DMS 273 treated with DMSO at 0.1 percent for 48 hours (cell line): ENCODE measurements around the gene MT1H.
"Not testable (repeated sequence)": the region's sequence is repeated elsewhere in the genome, so short reads cannot be mapped to it uniquely, and the experiment has no call there.

Source experiments
- DNase-seq: peaks from one replicate; lab custom pipeline; 2025; lab: John Stamatoyannopoulos, UW

The MT1H gene

GRCh38 chr16:56669005-56669839, at the start of gene MT1H:
TSS of gene MT1H (plus strand) at chr16:56669814. CDS start at chr16:56669885, 71 bp downstream.
- no peak for DNase-seq

DNA sequence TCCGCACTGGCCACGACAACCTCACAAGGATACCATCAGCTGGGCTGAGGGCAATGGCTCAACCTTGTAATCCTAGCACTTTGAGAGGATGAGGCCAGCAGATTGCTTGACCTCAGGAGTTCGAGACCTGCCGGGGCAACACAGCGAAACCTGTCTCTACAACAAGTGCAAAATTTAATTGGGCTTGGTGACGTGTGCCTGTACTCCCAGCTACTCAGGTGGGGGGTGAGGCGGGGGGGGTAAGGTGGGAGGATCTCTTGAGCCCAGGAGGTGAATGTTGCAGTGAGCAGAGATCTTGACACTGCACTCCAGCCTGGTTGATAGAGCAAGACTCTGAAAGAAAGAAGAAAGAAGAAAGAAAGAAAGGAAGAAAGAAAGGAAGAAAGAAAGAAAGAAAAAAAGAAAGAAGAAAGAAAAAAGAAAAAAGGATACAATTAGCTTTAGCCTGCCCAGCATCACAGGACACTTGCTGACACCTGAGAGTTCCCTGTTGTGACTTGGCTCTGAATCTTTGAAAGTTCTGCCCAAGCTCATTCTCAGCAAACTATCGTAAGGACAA, 49.2 kb upstream of the MT1H start:
- DNase-seq: no peak

DNA sequence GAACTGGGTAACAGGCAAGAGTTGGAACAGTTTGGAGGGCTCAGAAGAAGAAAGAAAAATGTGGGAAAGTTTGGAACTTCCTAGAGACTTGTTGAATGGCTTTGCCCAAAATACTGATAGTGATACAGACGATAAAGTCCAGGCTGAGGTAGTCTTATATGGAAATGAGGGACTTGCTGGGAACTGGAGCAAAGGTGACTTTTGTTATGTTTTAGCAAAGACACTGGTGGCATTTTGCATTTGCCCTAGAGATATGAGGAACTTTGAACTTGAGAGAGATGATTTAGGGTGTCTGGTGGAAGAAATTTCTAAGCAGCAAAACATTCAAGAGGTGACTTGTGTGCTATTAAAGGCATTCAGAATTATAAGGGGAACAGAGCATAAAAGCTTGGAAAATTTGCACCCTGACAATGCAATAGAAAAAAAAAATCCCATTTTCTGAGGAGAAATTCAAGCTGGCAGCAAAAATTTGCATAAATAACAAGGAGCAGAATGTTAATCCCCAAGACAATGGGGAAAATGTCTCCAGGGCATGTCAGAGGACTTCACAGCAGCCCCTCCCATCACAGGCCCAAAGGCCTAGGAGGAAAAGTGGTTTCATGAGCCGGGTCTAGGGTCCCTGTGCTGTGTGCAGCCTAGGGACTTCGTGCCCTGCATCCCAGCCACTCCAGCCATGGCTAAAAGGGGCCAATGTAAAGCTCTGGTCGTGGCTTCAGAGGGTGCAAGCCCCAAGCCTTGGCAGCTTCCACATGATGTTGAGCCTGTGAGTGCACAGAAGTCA, 47.8 kb upstream of the MT1H start:
- not testable (repeated sequence) for DNase-seq

DNA sequence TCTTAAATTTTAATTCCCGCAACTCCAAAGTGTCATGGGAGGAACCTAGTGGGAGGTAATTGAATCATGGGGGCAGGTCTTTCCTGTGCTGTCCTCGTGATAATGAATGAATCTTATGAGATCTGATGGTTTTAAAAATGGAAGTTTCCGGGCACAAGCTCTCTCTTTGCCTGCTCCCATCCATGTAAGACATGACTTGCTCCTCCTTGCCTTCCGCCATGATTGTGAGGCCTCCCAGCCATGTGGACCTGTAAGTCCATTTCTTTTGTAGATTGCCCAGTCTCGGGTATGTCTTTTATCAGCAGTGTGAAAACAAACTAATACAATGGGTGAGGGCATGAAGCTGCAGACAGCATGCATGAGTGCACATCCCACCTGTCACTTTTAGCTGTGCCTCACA, 46.4 kb upstream of the MT1H start:
- DNase-seq: not testable (repeated sequence)

- DNase-seq: no peak
These were observed 46.0 kb upstream of the MT1H start for GRCh38 chr16:56623637-56624036.

- no peak for DNase-seq
These were observed 44.3 kb upstream of the MT1H start, which contains the start of gene MT1E for GRCh38 chr16:56625140-56625942. TSS of gene MT1E (plus strand) at chr16:56625781. CDS start at chr16:56625852, 71 bp downstream.

- DNase-seq: no peak
These were observed 43.5 kb upstream of the MT1H start for GRCh38 chr16:56625943-56626654.

GRCh38 chr16:56626685-56627084, 42.9 kb upstream of the MT1H start:
- DNase-seq: no peak

GRCh38 chr16:56628486-56629350, 40.9 kb upstream of the MT1H start:
- DNase-seq: no peak

GRCh38 chr16:56629531-56629930, 40.1 kb upstream of the MT1H start:
- no peak for DNase-seq

DNA sequence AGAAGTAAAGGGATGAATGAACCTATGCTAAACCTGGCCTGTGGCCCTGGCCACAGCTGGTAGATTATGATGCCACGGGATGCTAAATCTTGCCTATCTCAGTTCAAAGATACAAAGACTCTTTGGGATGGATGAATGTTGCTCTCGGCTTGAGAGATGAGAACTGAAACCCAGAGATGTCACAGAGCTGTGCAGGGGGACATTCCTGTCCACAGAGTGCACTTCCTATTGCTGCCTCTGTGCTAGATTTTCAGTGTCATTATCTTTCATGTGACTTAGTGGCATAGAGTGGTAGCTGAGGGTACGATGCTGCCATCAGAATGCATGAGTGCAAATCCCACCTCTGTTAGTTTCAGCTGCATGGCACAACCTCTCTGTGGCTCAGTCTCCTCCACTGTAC, 39.5 kb upstream of the MT1H start:
- DNase-seq: no peak

DNA sequence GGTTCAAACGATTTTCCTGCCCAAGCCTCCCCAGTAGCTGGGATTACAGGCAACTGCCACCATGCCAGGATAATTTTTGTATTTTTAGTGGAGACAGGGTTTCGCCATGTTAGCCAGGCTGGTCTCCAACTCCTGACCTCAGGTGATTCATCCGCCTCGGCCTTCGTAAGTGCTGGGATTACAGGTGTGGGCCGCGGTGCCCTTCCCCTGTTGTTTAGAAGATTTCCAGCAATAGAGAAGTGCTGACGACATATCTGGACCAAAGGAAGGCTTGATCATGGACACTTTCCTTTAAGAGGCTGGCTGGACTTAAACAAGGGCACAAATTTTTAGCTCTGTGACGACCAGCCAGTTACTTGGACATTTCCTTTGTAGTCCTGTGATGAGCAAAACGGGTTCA, 38.4 kb upstream of the MT1H start:
- DNase-seq: no peak

DNA sequence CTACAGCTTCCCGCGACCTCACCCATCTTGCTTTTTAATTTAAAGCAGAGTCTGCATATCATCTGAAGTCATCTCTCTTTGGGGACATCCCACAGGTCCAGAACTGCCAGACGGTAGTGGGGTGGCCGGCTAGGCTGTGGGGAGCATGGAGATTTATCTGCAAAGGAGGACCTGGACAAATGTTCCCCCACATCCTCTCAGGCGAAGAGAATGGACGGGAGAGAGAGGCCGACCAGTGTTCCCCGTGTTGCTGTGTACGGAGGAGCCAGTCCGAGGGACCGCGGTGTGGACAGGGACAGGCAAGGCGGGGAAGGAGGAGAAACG, 37.8 kb upstream of the MT1H start:
- no peak for DNase-seq

DNA sequence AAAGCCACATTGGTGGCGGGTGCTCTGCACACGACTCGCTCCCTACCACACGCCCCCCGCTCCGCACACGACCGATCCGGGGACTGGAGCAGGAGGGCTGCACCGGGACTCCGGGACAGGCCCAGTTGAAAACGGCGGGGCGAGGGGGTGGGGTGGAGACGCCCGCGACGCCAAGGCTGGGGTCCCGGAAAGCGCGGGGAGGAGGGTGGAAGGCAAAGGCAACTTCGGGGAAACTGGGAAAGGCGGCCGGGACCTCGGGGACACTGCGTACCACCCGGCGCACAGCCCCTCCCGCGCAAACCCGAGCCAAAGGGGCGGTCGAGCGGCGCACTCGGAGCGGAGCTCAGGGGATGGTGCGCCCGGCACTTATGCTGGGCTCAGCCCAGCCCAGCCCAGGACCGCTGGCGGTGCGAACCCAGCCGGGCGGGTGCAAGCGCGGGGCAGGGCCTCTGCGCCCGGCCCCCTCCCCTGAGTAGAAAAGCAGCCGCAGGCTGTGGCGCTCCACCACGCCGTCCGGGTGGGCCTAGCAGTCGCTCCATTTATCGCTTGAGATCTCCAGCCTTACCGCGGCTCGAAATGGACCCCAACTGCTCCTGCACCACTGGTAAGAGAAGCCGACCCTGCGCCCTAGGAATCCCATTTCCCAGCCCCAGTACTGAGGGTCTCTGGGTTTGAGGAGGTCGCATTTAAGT, 37.3 kb upstream of the MT1H start, which contains the start of gene MT1M:
TSS of gene MT1M (plus strand) at position 504 of the 692 bp plus-strand sequence. CDS start at position 577, 73 bp downstream.
- no peak for DNase-seq

DNA sequence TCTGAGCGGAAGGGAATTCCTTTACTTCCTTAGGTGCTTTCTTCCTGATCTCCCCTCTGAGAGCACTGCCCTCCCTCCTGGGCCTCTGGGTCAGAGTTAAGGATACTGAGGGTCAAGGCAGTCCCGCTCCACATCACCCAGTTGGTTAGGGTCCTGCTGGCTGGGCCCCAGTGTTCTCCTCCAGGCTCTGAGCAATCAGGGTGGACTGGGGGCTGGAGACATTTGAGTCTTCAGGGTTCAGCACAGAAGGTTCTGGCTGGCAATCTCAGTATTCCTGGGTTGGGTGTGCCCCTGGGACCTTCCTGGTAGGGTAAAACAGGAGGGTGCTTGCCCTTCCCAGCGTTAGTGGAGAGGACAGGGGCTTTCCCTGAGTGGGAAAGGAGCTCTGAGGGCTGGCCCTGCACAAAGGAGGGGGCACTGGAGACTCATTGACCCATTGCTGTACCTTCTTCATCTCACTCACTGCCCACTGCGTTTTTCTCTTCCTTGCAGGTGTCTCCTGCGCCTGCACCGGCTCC, 36.7 kb upstream of the MT1H start:
- no peak for DNase-seq

DNA sequence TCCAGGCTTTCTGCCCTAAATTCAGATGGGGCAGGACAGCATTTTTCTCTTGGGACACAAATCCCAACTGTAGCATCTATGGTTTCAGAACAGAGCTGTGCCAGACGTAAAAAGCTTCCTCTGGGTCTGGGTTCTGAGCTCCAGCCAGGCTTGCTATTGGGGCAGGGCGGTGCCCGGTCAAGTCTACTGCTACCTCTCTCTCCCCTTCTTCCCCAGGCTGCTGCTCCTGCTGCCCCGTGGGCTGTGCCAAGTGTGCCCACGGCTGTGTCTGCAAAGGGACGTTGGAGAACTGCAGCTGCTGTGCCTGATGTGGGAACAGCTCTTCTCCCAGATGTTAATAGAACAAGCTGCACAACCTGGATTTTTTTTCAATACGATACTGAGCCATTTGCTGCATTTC, 36.1 kb upstream of the MT1H start:
- DNase-seq: no peak

GRCh38 chr16:56634715-56635440, 34.7 kb upstream of the MT1H start:
- no peak for DNase-seq

DNA sequence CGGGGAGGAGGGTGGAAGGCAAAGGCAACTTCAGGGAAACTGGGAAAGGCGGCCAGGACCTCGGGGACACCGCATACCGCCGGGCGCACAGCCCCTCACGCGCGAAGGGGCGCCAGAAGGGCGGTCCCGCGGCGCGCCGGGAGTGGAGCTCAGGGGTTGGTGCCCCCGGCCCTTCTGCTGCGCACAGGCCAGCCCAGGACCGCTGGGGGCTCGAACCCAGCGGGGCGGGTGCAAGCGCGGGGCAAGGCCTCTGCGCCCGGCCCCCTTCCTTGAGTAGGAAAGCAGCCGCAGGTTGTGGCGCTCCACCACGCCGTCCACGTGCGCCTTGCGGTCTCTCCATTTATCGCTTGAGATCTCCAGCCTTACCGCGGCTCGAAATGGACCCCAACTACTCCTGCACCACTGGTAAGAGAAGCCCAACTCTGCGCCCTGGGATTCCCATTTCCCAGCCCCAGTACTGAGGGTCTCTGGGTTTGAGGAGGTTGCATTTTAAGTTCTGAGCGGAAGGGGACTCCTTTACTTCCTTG, 34.1 kb upstream of the MT1H start:
- no peak for DNase-seq
